SK-N-SH (cell line): Measurements from ENCODE around the gene CES3. TPM values are rescaled to one million over a fixed set of nuclear protein-coding genes. Genes with fewer than 3 reads are reported as not detected.

Experiments
- CTCF ChIA-PET: fragments of 300-600, 350-600 bp; formaldehyde crosslinking; extraction: SDS; loops from one replicate; lab custom pipeline; 2021; lab: Yijun Ruan, JAX
- POLR2A ChIA-PET: fragments of 350-600 bp; sonication (Branson Sonifier 250); formaldehyde crosslinking; extraction: SDS; loops from one replicate; lab custom pipeline; 2020; ENCODE audit warnings: antibody characterized with exemption, inconsistent platforms; lab: Yijun Ruan, JAX
- DNase-seq: peaks from one replicate; pipeline ENCODE4 v3.0.0; 2012
- H2AFZ ChIP-seq: fragments of 200-600 bp; sonication (generic); 2 replicates; pipeline ENCODE4 v1.8.1; 2016; ENCODE audit warnings: antibody characterized with exemption, mild to moderate bottlenecking, low read depth
- H3F3A ChIP-seq: fragments of 200-600 bp; sonication (generic); replicated peaks from 2 replicates; pipeline ENCODE3; 2016; ENCODE audit warnings: antibody characterized with exemption, mild to moderate bottlenecking; ENCODE audit not compliant: insufficient read depth
- H3K27ac ChIP-seq, 2 experiments: fragments of 200-500 bp in 1 of 2; fragments of 200-600 bp in 1 of 2; sonication (Bioruptor generic) in 1 of 2; sonication (generic), shearing (Covaris generic) in 1 of 2; 2 replicates each; pipeline versions ENCODE4 v1.5.1 to v1.6.1; 2014 to 2016; ENCODE audit warnings: low read depth in 2 of 2, inconsistent platforms in 1 of 2, low read length in 1 of 2, mild to moderate bottlenecking in 1 of 2, mixed read lengths in 1 of 2
- H3K27me3 ChIP-seq: fragments of 200-600 bp; sonication (generic), shearing (Covaris generic); 2 replicates; pipeline ENCODE4 v1.6.1; 2016; ENCODE audit warnings: mixed run types; ENCODE audit not compliant: insufficient read depth
- H3K36me3 ChIP-seq, 2 experiments: fragments of 200-500 bp in 1 of 2; fragments of 200-600 bp in 1 of 2; sonication (Bioruptor generic) in 1 of 2; sonication (generic) in 1 of 2; replicated peaks in 1 of 2; 2 replicates each; pipeline versions ENCODE3 to v1.5.1; 2014 to 2016; ENCODE audit warnings: low read length in 1 of 2, mild to moderate bottlenecking in 1 of 2; ENCODE audit not compliant: insufficient read depth in 2 of 2, control insufficient read depth in 1 of 2
- H3K4me1 ChIP-seq, 2 experiments: fragments of 200-500 bp in 1 of 2; fragments of 200-600 bp in 1 of 2; sonication (Bioruptor generic) in 1 of 2; sonication (generic), shearing (Covaris generic) in 1 of 2; 2 replicates each; pipeline versions ENCODE4 v1.5.1 to v1.6.1; 2014 to 2016; ENCODE audit warnings: low read depth in 1 of 2, low read length in 1 of 2, mixed run types in 1 of 2; ENCODE audit not compliant: insufficient read depth in 2 of 2, control insufficient read depth in 1 of 2
- H3K4me2 ChIP-seq: fragments of 200-600 bp; sonication (generic), shearing (Covaris generic); 2 replicates; pipeline ENCODE4 v1.6.1; 2017; ENCODE audit warnings: mixed run types
- H3K4me3 ChIP-seq, 2 experiments: fragments of 200-500 bp in 1 of 2; fragments of 200-600 bp in 1 of 2; sonication (Bioruptor generic) in 1 of 2; sonication (generic), shearing (Covaris generic) in 1 of 2; 2 replicates each; pipeline versions ENCODE4 v1.5.1 to v1.8.1; 2014 to 2016; ENCODE audit warnings: low read depth in 2 of 2, inconsistent platforms in 1 of 2, low read length in 1 of 2, mild to moderate bottlenecking in 1 of 2, mixed read lengths in 1 of 2, moderate library complexity in 1 of 2
- H3K79me2 ChIP-seq: fragments of 200-600 bp; sonication (generic); 2 replicates; pipeline ENCODE4 v1.8.1; 2017; ENCODE audit warnings: mild to moderate bottlenecking; ENCODE audit not compliant: insufficient read depth
- H3K9ac ChIP-seq: fragments of 200-600 bp; sonication (generic); 2 replicates; pipeline ENCODE4 v1.6.1; 2017; ENCODE audit warnings: mixed run types
- H3K9me2 ChIP-seq: fragments of 200-600 bp; sonication (generic); 2 replicates; pipeline ENCODE4 v1.6.1; 2017; ENCODE audit warnings: mixed run types
- H3K9me3 ChIP-seq: fragments of 200-600 bp; sonication (generic); 2 replicates; pipeline ENCODE4 v1.6.1; 2017; ENCODE audit warnings: mixed run types, mild to moderate bottlenecking, moderate library complexity
- H4K20me1 ChIP-seq: fragments of 200-600 bp; sonication (generic); 2 replicates; pipeline ENCODE4 v1.6.1; 2017; ENCODE audit warnings: mild to moderate bottlenecking, mixed run types; ENCODE audit not compliant: insufficient read depth
- CHD2 ChIP-seq: fragments of 150-350 bp; IDR thresholded peaks from 2 replicates; pipeline ENCODE4 v1.6.1; 2018; ENCODE audit warnings: low read length; ENCODE audit not compliant: partially characterized antibody
- FOXJ3 ChIP-seq: sonication (generic); formaldehyde crosslinking; IDR thresholded peaks from 2 replicates; pipeline ENCODE4 v1.5.1; 2020; ENCODE audit warnings: mild to moderate bottlenecking, missing genetic modification reagents
- JUND ChIP-seq: IDR thresholded peaks from 2 replicates; pipeline ENCODE4 v1.4.0; 2012
- MEF2A ChIP-seq: IDR thresholded peaks from 2 replicates; pipeline ENCODE4 v1.4.0; 2012; ENCODE audit warnings: low read depth, borderline replicate concordance
- NFIC ChIP-seq: IDR thresholded peaks from 2 replicates; pipeline ENCODE4 v1.4.0; 2012; ENCODE audit warnings: borderline replicate concordance
- NRF1 ChIP-seq: IDR thresholded peaks from 2 replicates; pipeline ENCODE4 v1.6.1; 2012; ENCODE audit warnings: low read depth, mild to moderate bottlenecking, low read length
- POLR2AphosphoS5 ChIP-seq: IDR thresholded peaks from 2 replicates; pipeline ENCODE4 v1.6.1; 2012; ENCODE audit warnings: low read depth, low read length
- RCOR1 ChIP-seq: fragments of 150-350 bp; IDR thresholded peaks from 2 replicates; pipeline ENCODE4 v1.6.1; 2017; ENCODE audit warnings: antibody characterized with exemption, low read length
- RXRA ChIP-seq: IDR thresholded peaks from 2 replicates; pipeline ENCODE4 v1.4.0; 2012; ENCODE audit warnings: low read depth, mild to moderate bottlenecking, borderline replicate concordance
- SIN3A ChIP-seq: IDR thresholded peaks from 2 replicates; pipeline ENCODE4 v1.6.1; 2012; ENCODE audit warnings: low read depth, mild to moderate bottlenecking, low read length, moderate library complexity, borderline replicate concordance
- TAF1 ChIP-seq: IDR thresholded peaks from 2 replicates; pipeline ENCODE4 v1.6.1; 2012; ENCODE audit warnings: low read depth, mild to moderate bottlenecking, low read length, moderate library complexity, borderline replicate concordance
- TCF12 ChIP-seq: IDR thresholded peaks from 2 replicates; pipeline ENCODE4 v1.4.0; 2012
- TEAD4 ChIP-seq: IDR thresholded peaks from 2 replicates; pipeline ENCODE4 v1.4.0; 2012; ENCODE audit warnings: mild to moderate bottlenecking, borderline replicate concordance; ENCODE audit not compliant: insufficient read depth
- YY1 ChIP-seq: IDR thresholded peaks from 2 replicates; pipeline ENCODE4 v1.4.0; 2012; ENCODE audit warnings: low read depth, mild to moderate bottlenecking
- WGBS: methylation state at CpG from one replicate; pipeline ENCODE4 v1.1.6; 2017; ENCODE audit warnings: low lambda C conversion rate; 5-methylcytosine and 5-hydroxymethylcytosine counted together
- polyA plus RNA-seq, 3 experiments: library from polyadenylated mRNA; depleted of rRNA; stranded (reverse); fragments of >200 nt; gene quantifications; 2 replicates each; pipeline ENCODE4 v1.2.3, GENCODE V29; 2012
- TF ChIP-seq, protein P1 (sequence below): IDR thresholded peaks from 2 replicates; pipeline ENCODE4 v1.4.0; 2012; ENCODE audit warnings: low read depth, borderline replicate concordance
- TF ChIP-seq, protein P2 (sequence below): IDR thresholded peaks from 2 replicates; pipeline ENCODE4 v1.4.0; 2012; ENCODE audit warnings: low read depth
- TF ChIP-seq, protein P3 (sequence below): IDR thresholded peaks from 2 replicates; pipeline ENCODE4; 2012
- TF ChIP-seq, protein P4 (sequence below): IDR thresholded peaks from 2 replicates; pipeline ENCODE4 v1.6.1; 2012; ENCODE audit warnings: mild to moderate bottlenecking, low read depth, low read length, moderate library complexity
- TF ChIP-seq, protein P5 (sequence below): fragments of 200-600 bp; sonication (generic); IDR thresholded peaks from 2 replicates; pipeline ENCODE4 v1.6.1; 2017; ENCODE audit warnings: antibody characterized with exemption, mild to moderate bottlenecking, moderate library complexity

CES3 gene
- polyA plus RNA-seq, 1 of the 3 experiments (the other 2 are of a cell fraction): 1.4 TPM

DNA sequence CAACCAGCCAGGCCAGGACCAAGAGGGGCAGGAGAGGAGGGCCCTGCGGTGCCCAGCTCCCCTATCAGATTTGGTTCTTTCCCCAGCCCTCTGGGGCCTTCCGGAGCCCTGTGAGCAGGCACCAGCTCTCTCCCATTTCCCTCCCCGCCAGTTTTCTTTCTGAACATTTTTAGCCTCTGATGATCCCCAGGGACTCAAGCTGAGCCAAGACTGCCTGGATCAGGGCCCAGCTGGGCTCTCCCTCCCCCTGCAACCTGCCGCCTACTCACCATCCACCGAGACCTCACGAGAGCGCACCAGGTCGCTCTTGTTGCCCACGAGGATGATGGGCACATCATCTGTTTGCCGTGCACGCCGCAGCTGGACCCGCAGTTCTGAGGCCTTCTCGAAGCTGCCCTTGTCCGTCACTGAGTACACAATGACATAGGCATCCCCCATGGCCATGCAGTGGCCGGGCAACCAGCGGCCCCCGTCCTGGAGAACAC is 37.8 kb upstream of the CES3 start:
- Histone ChIP-seq H3K4me2 (no peak overlapping the region), H3K4me3 (no peak overlapping the region), H3K36me3 (no peaks in the 10 kb centered on the region), H3K79me2 (no peaks in the 10 kb centered on the region), H3F3A (peaks cover 3% of the 10 kb centered on the region), H3K27ac (no peak overlapping the region), H4K20me1 (no peaks in the 10 kb centered on the region), H3K9me3 (no peaks in the 10 kb centered on the region), H3K27me3 (no peaks in the 10 kb centered on the region), H3K9me2 (no peaks in the 10 kb centered on the region), H3K4me1 (peaks cover 2 to 11% of the 10 kb centered on the region in 2 experiments; a peak in 3 of 4 replicates), H2AFZ (no peak overlapping the region), H3K9ac (no peak overlapping the region)
- peak; percentile 37; the same call in 1 of the 2 replicates for TF ChIP-seq TCF12
- TF ChIP-seq NRF1: no peak
- TF ChIP-seq, protein P1, sequence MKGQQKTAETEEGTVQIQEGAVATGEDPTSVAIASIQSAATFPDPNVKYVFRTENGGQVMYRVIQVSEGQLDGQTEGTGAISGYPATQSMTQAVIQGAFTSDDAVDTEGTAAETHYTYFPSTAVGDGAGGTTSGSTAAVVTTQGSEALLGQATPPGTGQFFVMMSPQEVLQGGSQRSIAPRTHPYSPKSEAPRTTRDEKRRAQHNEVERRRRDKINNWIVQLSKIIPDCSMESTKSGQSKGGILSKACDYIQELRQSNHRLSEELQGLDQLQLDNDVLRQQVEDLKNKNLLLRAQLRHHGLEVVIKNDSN: no peak
- peak; percentile 44 for TF ChIP-seq NFIC
- WGBS: 76% methylated on average over 18 of the region's 18 CpGs
- DNase-seq: no peak
- CTCF ChIA-PET: interaction anchor here (1.3 to 13.6 kb wide), 3 partner anchors 13 to 31 kb away, joined by 5 to 174 read pairs (median 5); no protein-coding TSS in a partner anchor
- POLR2A ChIA-PET: no interaction called here

DNA sequence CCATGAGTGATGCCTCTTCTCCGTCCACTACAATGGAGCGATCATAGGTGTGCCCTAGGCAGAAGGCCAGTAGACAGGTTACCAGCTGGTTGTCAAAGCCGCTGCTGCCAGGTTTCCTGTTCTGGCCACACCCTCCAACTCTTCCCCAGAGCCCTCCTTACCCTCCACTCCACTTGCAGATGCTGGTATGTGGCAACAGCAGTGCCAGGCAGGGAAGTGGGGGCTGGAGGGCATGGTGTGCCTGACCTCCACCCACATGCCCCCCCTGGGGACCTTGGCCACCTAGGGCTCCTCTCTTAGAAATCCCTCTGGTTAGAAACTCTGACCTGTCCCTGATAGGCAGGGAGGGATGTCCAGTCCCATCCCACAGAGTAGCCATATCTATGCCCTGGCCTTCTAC is 37.2 kb upstream of the CES3 start:
- 100% methylated on average over 1 of the region's 3 CpGs for WGBS
- Histone ChIP-seq H3K4me3 (no peak overlapping the region), H3K4me1 (peaks cover 4 to 13% of the 10 kb centered on the region in 2 experiments; a peak in 3 of 4 replicates), H3K9ac (no peak overlapping the region), H3K4me2 (no peak overlapping the region), H3F3A (peaks cover 5% of the 10 kb centered on the region), H4K20me1 (no peaks in the 10 kb centered on the region), H3K27ac (no peak overlapping the region), H3K36me3 (no peaks in the 10 kb centered on the region), H3K9me3 (no peaks in the 10 kb centered on the region), H3K79me2 (no peaks in the 10 kb centered on the region), H3K9me2 (no peaks in the 10 kb centered on the region), H2AFZ (no peak overlapping the region), H3K27me3 (no peaks in the 10 kb centered on the region)
- ChIA-PET POLR2A (no interaction called here), CTCF (interaction anchor here (1.2 to 13.6 kb wide), 4 partner anchors 9 to 28 kb away, joined by 5 to 174 read pairs (median 6); no protein-coding TSS in a partner anchor)
- no peak for DNase-seq
- no peak for TF ChIP-seq JUND
- no peak for TF ChIP-seq RXRA
- TF ChIP-seq YY1: no peak
- TF ChIP-seq, protein P2, sequence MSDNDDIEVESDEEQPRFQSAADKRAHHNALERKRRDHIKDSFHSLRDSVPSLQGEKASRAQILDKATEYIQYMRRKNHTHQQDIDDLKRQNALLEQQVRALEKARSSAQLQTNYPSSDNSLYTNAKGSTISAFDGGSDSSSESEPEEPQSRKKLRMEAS: no peak
- no peak for TF ChIP-seq RCOR1
- no peak for TF ChIP-seq TEAD4
- no peak for TF ChIP-seq TAF1
- no peak for TF ChIP-seq NFIC
- no peak for TF ChIP-seq POLR2AphosphoS5
- TF ChIP-seq SIN3A: no peak
- TF ChIP-seq, protein P3, sequence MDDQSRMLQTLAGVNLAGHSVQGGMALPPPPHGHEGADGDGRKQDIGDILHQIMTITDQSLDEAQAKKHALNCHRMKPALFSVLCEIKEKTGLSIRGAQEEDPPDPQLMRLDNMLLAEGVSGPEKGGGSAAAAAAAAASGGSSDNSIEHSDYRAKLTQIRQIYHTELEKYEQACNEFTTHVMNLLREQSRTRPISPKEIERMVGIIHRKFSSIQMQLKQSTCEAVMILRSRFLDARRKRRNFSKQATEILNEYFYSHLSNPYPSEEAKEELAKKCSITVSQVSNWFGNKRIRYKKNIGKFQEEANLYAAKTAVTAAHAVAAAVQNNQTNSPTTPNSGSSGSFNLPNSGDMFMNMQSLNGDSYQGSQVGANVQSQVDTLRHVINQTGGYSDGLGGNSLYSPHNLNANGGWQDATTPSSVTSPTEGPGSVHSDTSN: no peak
- no peak for TF ChIP-seq MEF2A
- TF ChIP-seq, protein P4, sequence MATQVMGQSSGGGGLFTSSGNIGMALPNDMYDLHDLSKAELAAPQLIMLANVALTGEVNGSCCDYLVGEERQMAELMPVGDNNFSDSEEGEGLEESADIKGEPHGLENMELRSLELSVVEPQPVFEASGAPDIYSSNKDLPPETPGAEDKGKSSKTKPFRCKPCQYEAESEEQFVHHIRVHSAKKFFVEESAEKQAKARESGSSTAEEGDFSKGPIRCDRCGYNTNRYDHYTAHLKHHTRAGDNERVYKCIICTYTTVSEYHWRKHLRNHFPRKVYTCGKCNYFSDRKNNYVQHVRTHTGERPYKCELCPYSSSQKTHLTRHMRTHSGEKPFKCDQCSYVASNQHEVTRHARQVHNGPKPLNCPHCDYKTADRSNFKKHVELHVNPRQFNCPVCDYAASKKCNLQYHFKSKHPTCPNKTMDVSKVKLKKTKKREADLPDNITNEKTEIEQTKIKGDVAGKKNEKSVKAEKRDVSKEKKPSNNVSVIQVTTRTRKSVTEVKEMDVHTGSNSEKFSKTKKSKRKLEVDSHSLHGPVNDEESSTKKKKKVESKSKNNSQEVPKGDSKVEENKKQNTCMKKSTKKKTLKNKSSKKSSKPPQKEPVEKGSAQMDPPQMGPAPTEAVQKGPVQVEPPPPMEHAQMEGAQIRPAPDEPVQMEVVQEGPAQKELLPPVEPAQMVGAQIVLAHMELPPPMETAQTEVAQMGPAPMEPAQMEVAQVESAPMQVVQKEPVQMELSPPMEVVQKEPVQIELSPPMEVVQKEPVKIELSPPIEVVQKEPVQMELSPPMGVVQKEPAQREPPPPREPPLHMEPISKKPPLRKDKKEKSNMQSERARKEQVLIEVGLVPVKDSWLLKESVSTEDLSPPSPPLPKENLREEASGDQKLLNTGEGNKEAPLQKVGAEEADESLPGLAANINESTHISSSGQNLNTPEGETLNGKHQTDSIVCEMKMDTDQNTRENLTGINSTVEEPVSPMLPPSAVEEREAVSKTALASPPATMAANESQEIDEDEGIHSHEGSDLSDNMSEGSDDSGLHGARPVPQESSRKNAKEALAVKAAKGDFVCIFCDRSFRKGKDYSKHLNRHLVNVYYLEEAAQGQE: no peak
- no peak for TF ChIP-seq CHD2
- TF ChIP-seq FOXJ3 (CRISPR knock-in tag): no peak
- no peak for TF ChIP-seq NRF1
- TF ChIP-seq, protein P5, sequence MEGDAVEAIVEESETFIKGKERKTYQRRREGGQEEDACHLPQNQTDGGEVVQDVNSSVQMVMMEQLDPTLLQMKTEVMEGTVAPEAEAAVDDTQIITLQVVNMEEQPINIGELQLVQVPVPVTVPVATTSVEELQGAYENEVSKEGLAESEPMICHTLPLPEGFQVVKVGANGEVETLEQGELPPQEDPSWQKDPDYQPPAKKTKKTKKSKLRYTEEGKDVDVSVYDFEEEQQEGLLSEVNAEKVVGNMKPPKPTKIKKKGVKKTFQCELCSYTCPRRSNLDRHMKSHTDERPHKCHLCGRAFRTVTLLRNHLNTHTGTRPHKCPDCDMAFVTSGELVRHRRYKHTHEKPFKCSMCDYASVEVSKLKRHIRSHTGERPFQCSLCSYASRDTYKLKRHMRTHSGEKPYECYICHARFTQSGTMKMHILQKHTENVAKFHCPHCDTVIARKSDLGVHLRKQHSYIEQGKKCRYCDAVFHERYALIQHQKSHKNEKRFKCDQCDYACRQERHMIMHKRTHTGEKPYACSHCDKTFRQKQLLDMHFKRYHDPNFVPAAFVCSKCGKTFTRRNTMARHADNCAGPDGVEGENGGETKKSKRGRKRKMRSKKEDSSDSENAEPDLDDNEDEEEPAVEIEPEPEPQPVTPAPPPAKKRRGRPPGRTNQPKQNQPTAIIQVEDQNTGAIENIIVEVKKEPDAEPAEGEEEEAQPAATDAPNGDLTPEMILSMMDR: no peak
